ENCODE measurements around the gene SLC12A8.

GRCh38 chr3:125229707-125230106 is 17.2 kb upstream of the SLC12A8 start:
- no peak for TF ChIP-seq CTCF (IDR thresholded peaks at IDR 0.05)
- no peak for TF ChIP-seq EZH2phosphoT487 (IDR thresholded peaks at IDR 0.05)
